ENCODE measurements around the gene ELFN1.

DNA sequence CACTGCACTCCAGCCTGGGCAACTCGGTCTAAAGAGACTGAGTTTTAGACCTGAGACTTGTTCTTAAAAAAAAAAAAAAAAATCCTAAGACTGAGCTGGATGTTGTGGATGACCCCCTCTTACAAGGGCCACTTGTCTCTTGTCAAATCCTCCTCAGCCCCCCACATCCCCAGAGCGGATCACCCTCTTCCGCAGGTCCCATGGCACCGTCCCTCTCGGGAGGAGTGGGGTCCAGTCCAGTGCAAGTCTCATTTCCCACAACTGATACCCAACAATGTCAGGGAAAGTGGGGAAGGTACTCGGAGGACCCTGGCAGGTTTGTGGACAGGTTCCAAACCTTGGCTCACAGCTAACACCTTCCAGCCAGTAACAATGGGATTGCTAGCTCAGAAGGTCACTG lies 100.3 kb downstream of the ELFN1 start:
- TF ChIP-seq POLR2A (IDR thresholded peaks at IDR 0.05) = no peak
- TF ChIP-seq, protein P1, sequence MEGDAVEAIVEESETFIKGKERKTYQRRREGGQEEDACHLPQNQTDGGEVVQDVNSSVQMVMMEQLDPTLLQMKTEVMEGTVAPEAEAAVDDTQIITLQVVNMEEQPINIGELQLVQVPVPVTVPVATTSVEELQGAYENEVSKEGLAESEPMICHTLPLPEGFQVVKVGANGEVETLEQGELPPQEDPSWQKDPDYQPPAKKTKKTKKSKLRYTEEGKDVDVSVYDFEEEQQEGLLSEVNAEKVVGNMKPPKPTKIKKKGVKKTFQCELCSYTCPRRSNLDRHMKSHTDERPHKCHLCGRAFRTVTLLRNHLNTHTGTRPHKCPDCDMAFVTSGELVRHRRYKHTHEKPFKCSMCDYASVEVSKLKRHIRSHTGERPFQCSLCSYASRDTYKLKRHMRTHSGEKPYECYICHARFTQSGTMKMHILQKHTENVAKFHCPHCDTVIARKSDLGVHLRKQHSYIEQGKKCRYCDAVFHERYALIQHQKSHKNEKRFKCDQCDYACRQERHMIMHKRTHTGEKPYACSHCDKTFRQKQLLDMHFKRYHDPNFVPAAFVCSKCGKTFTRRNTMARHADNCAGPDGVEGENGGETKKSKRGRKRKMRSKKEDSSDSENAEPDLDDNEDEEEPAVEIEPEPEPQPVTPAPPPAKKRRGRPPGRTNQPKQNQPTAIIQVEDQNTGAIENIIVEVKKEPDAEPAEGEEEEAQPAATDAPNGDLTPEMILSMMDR (IDR thresholded peaks at IDR 0.05) = no peak

All from gastroesophageal sphincter (tissue), 3 donors.